ENCODE results near the gene KCNE1. TPM values are rescaled to one million over a fixed set of nuclear protein-coding genes. Genes with fewer than 3 reads are reported as not detected.
"Not testable (repeated sequence)": the region's sequence is repeated elsewhere in the genome, so short reads cannot be mapped to it uniquely, and the experiment has no call there.

The KCNE1 gene
- total RNA-seq, 8 experiments from 2014 or later: 0.22 to 3.1 (median 1.1) TPM

- 58 to 88% (median 82%) methylated on average over 1 to 3 of the region's 4 CpGs; no CpG with 5 or more reads in 4 of the 10 experiments for WGBS, 10 experiments
- no peak for ATAC-seq (replicated peaks in 6 of 8)
These were observed 12.9 kb downstream of the KCNE1 start for GRCh38 chr21:34499116-34499515.

GRCh38 chr21:34498623-34499022, 13.4 kb downstream of the KCNE1 start:
- Histone ChIP-seq H3K4me1 (replicated peaks in 1 of 2) (no peaks in the 10 kb centered on the region), H3K4me3 (no peak overlapping the region), H3K27ac (no peak overlapping the region)
- in situ Hi-C loops (cut with MboI; ENCODE audit: low pct_unique_long_range_greater_than_20kb in 2 of 9, low sequenced_read_pairs in 9 of 9, unreplicated experiment in 9 of 9): no loop called here
- 56 to 100% (median 76%) methylated on average over 1 to 3 of the region's 3 CpGs; no CpG with 5 or more reads in 4 of the 10 experiments for WGBS, 10 experiments
- ATAC-seq (replicated peaks in 6 of 8): peak in 1 of 8 experiments; percentile 17

More at GRCh38 chr21:34499116-34499515, 12.9 kb downstream of the KCNE1 start:
- H3K4me1 ChIP-seq (replicated peaks in 1 of 2): no peaks in the 10 kb centered on the region
- H3K4me3 ChIP-seq: no peak overlapping the region
- in situ Hi-C loops (cut with MboI; ENCODE audit: low pct_unique_long_range_greater_than_20kb in 2 of 9, low sequenced_read_pairs in 9 of 9, unreplicated experiment in 9 of 9): no loop called here
- H3K27ac ChIP-seq: no peak overlapping the region

GRCh38 chr21:34483854-34484253, 28.2 kb downstream of the KCNE1 start:
- WGBS, 10 experiments: no CpG with 5 or more reads among the region's 5 CpGs
- in situ Hi-C loops (cut with MboI; ENCODE audit: low pct_unique_long_range_greater_than_20kb in 2 of 9, low sequenced_read_pairs in 9 of 9, unreplicated experiment in 9 of 9); H3K4me1 ChIP-seq (replicated peaks in 1 of 2); H3K27ac ChIP-seq; H3K4me3 ChIP-seq: not testable (repeated sequence)
- ATAC-seq (replicated peaks in 6 of 8): peak in 2 of 8 experiments; percentile 16 to 54

- no CpG with 5 or more reads among the region's 3 CpGs for WGBS, 10 experiments
- H3K4me1 ChIP-seq (replicated peaks in 1 of 2); H3K27ac ChIP-seq; H3K4me3 ChIP-seq; in situ Hi-C loops (cut with MboI; ENCODE audit: low pct_unique_long_range_greater_than_20kb in 2 of 9, low sequenced_read_pairs in 9 of 9, unreplicated experiment in 9 of 9): not testable (repeated sequence)
- peak in 7 of 8 experiments; percentile 27 to 65 (median 57) for ATAC-seq (replicated peaks in 6 of 8)
These were observed 28.6 kb downstream of the KCNE1 start for GRCh38 chr21:34483435-34483834.

- no CpG with 5 or more reads among the region's 3 CpGs for WGBS, 10 experiments
- H3K27ac ChIP-seq; H3K4me1 ChIP-seq (replicated peaks in 1 of 2); in situ Hi-C loops (cut with MboI; ENCODE audit: low pct_unique_long_range_greater_than_20kb in 2 of 9, low sequenced_read_pairs in 9 of 9, unreplicated experiment in 9 of 9); ATAC-seq (replicated peaks in 6 of 8); H3K4me3 ChIP-seq: not testable (repeated sequence)
These were observed 44.7 kb downstream of the KCNE1 start for GRCh38 chr21:34467333-34467732.

GRCh38 chr21:34459426-34459825, 52.6 kb downstream of the KCNE1 start:
- peak; percentile 41 to 99 (median 86) for ATAC-seq (replicated peaks in 6 of 8)
- in situ Hi-C loops (cut with MboI; ENCODE audit: low pct_unique_long_range_greater_than_20kb in 2 of 9, low sequenced_read_pairs in 9 of 9, unreplicated experiment in 9 of 9); H3K4me3 ChIP-seq; H3K4me1 ChIP-seq (replicated peaks in 1 of 2); H3K27ac ChIP-seq: not testable (repeated sequence)
- WGBS, 10 experiments: no CpG with 5 or more reads among the region's 36 CpGs

- ATAC-seq (replicated peaks in 6 of 8): peak in 3 of 8 experiments; percentile 59 to 77 (median 76)
- in situ Hi-C loops (cut with MboI; ENCODE audit: low pct_unique_long_range_greater_than_20kb in 2 of 9, low sequenced_read_pairs in 9 of 9, unreplicated experiment in 9 of 9); H3K4me3 ChIP-seq; H3K27ac ChIP-seq; H3K4me1 ChIP-seq (replicated peaks in 1 of 2): not testable (repeated sequence)
- no CpG with 5 or more reads among the region's 7 CpGs for WGBS, 10 experiments
These were observed 53.7 kb downstream of the KCNE1 start for GRCh38 chr21:34458266-34458665.

GRCh38 chr21:34456180-34456579, 55.8 kb downstream of the KCNE1 start:
- ATAC-seq (replicated peaks in 6 of 8); H3K27ac ChIP-seq; in situ Hi-C loops (cut with MboI; ENCODE audit: low pct_unique_long_range_greater_than_20kb in 2 of 9, low sequenced_read_pairs in 9 of 9, unreplicated experiment in 9 of 9); H3K4me1 ChIP-seq (replicated peaks in 1 of 2); H3K4me3 ChIP-seq: not testable (repeated sequence)
- no CpG with 5 or more reads among the region's 6 CpGs for WGBS, 10 experiments

- H3K4me3 ChIP-seq; H3K4me1 ChIP-seq (replicated peaks in 1 of 2); in situ Hi-C loops (cut with MboI; ENCODE audit: low pct_unique_long_range_greater_than_20kb in 2 of 9, low sequenced_read_pairs in 9 of 9, unreplicated experiment in 9 of 9); H3K27ac ChIP-seq; ATAC-seq (replicated peaks in 6 of 8): not testable (repeated sequence)
- WGBS, 10 experiments: no CpG with 5 or more reads among the region's 10 CpGs
These were observed 56.4 kb downstream of the KCNE1 start for GRCh38 chr21:34455628-34456027.

- WGBS, 10 experiments: no CpG with 5 or more reads among the region's 8 CpGs
- in situ Hi-C loops (cut with MboI; ENCODE audit: low pct_unique_long_range_greater_than_20kb in 2 of 9, low sequenced_read_pairs in 9 of 9, unreplicated experiment in 9 of 9): not testable (repeated sequence)
- peak; percentile 72 to 92 (median 76) for ATAC-seq (replicated peaks in 6 of 8)
These were observed 65.0 kb downstream of the KCNE1 start for GRCh38 chr21:34447018-34447417.

GRCh38 chr21:34443486-34443885, 68.5 kb downstream of the KCNE1 start:
- no CpG with 5 or more reads among the region's 4 CpGs for WGBS, 10 experiments
- in situ Hi-C loops (cut with MboI; ENCODE audit: low pct_unique_long_range_greater_than_20kb in 2 of 9, low sequenced_read_pairs in 9 of 9, unreplicated experiment in 9 of 9): not testable (repeated sequence)

More at GRCh38 chr21:34447018-34447417, 65.0 kb downstream of the KCNE1 start:
- H3K4me1 ChIP-seq (replicated peaks in 1 of 2); H3K27ac ChIP-seq; H3K4me3 ChIP-seq: not testable (repeated sequence)

GRCh38 chr21:34429710-34430109, 82.3 kb downstream of the KCNE1 start:
- in situ Hi-C loops (cut with MboI; ENCODE audit: low pct_unique_long_range_greater_than_20kb in 2 of 9, low sequenced_read_pairs in 9 of 9, unreplicated experiment in 9 of 9); H3K4me1 ChIP-seq (replicated peaks in 1 of 2); H3K4me3 ChIP-seq; H3K27ac ChIP-seq: not testable (repeated sequence)
- ATAC-seq (replicated peaks in 6 of 8): peak; percentile 80 to 87 (median 82)
- no CpG with 5 or more reads among the region's 5 CpGs for WGBS, 10 experiments

More at GRCh38 chr21:34443486-34443885, 68.5 kb downstream of the KCNE1 start:
- H3K4me3 ChIP-seq; H3K27ac ChIP-seq; H3K4me1 ChIP-seq (replicated peaks in 1 of 2): not testable (repeated sequence)
- peak in 3 of 8 experiments; percentile 28 to 69 (median 56) for ATAC-seq (replicated peaks in 6 of 8)

- in situ Hi-C loops (cut with MboI; ENCODE audit: low pct_unique_long_range_greater_than_20kb in 2 of 9, low sequenced_read_pairs in 9 of 9, unreplicated experiment in 9 of 9): not testable (repeated sequence)
These were observed 83.6 kb downstream of the KCNE1 start for GRCh38 chr21:34428441-34428840.

GRCh38 chr21:34427339-34427738, 84.7 kb downstream of the KCNE1 start:
- ATAC-seq (replicated peaks in 6 of 8); in situ Hi-C loops (cut with MboI; ENCODE audit: low pct_unique_long_range_greater_than_20kb in 2 of 9, low sequenced_read_pairs in 9 of 9, unreplicated experiment in 9 of 9); H3K27ac ChIP-seq; H3K4me3 ChIP-seq; H3K4me1 ChIP-seq (replicated peaks in 1 of 2): not testable (repeated sequence)
- no CpG with 5 or more reads among the region's 8 CpGs for WGBS, 10 experiments

More at GRCh38 chr21:34428441-34428840, 83.6 kb downstream of the KCNE1 start:
- H3K4me3 ChIP-seq; H3K4me1 ChIP-seq (replicated peaks in 1 of 2); H3K27ac ChIP-seq; ATAC-seq (replicated peaks in 6 of 8): not testable (repeated sequence)
- WGBS, 10 experiments: no CpG with 5 or more reads among the region's 6 CpGs

Measured in motor neuron (in vitro differentiated cells).